Thoracic aorta (tissue), 2 donors: ENCODE data around the gene IFNAR1. TPM values are rescaled to one million over a fixed set of nuclear protein-coding genes. Genes with fewer than 3 reads are reported as not detected.
"Not testable (repeated sequence)": the region's sequence is repeated elsewhere in the genome, so short reads cannot be mapped to it uniquely, and the experiment has no call there.

Source experiments
- ATAC-seq: fragments of 150-250 bp; one replicate; pipeline ENCODE4 v1.8.0; 2017; ENCODE audit warnings: low read depth; ENCODE audit not compliant: insufficient number of reproducible peaks, low FRiP score
- DNase-seq: peaks from one replicate; pipeline ENCODE4 v3.0.0-alpha.2; 2020; ENCODE audit warnings: low spot score
- H3K27ac ChIP-seq, 2 donors: fragments of 200-600 bp; sonication (generic); 1 replicate in 1 of 2; 2 replicates in 1 of 2; pipeline ENCODE4 v1.5.1; 2016; ENCODE audit warnings: mild to moderate bottlenecking in 2 of 2, moderate library complexity in 2 of 2
- H3K27me3 ChIP-seq: fragments of 200-600 bp; sonication (generic); replicated peaks from 2 replicates; pipeline ENCODE4 v1.6.0; 2016; ENCODE audit warnings: mild to moderate bottlenecking; ENCODE audit not compliant: insufficient read depth
- H3K36me3 ChIP-seq: fragments of 200-600 bp; sonication (generic); one replicate; pipeline ENCODE4 v1.5.1; 2016
- H3K4me1 ChIP-seq, 2 donors: fragments of 200-600 bp; sonication (generic); 1 replicate in 1 of 2; 2 replicates in 1 of 2; pipeline versions ENCODE4 v1.5.1 to v1.6.0; 2016; ENCODE audit warnings: low read depth in 2 of 2, mild to moderate bottlenecking in 1 of 2; ENCODE audit not compliant: control insufficient read depth in 1 of 2
- H3K4me3 ChIP-seq: fragments of 200-600 bp; sonication (generic); 2 replicates; pipeline ENCODE4 v1.5.1; 2016; ENCODE audit warnings: mild to moderate bottlenecking
- H3K9me3 ChIP-seq: fragments of 200-600 bp; sonication (generic); 2 replicates; pipeline ENCODE4 v1.5.1; 2016
- total RNA-seq, 2 donors: library from RNA; depleted of rRNA; stranded (reverse); fragments of >200 nt; gene quantifications; one replicate each; pipeline versions ENCODE4 v1.1.0 to v1.2.3, GENCODE V29; 2016
- TF ChIP-seq, protein P1 (sequence below): fragments of 200-600 bp; sonication (generic); IDR thresholded peaks from one replicate; pipeline ENCODE4 v1.5.1; 2019; ENCODE audit warnings: antibody characterized with exemption

The IFNAR1 gene
- total RNA-seq, 2 donors from 2014 or later = 31.3 to 61.9 TPM

DNA sequence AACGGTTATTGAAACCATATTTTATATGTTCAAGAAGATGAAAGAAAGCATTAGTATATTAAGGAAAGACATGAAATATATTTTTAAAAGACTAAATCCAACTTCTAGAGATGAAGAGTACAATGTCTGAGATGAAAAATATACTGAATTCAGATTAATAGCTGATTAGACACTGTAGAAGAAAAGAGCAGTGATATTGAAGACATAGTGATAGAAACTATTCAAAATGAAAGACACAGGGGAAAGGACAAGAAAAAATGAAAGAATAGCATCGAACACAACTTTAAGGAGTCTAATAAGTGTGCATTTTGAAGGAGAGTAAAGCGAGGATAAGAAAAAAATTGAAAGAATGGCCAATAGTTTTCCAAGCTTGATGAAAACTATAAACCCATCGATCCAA is 11.2 kb upstream of the IFNAR1 start:
- no peak overlapping the region for H3K27ac ChIP-seq
- TF ChIP-seq, protein P1, sequence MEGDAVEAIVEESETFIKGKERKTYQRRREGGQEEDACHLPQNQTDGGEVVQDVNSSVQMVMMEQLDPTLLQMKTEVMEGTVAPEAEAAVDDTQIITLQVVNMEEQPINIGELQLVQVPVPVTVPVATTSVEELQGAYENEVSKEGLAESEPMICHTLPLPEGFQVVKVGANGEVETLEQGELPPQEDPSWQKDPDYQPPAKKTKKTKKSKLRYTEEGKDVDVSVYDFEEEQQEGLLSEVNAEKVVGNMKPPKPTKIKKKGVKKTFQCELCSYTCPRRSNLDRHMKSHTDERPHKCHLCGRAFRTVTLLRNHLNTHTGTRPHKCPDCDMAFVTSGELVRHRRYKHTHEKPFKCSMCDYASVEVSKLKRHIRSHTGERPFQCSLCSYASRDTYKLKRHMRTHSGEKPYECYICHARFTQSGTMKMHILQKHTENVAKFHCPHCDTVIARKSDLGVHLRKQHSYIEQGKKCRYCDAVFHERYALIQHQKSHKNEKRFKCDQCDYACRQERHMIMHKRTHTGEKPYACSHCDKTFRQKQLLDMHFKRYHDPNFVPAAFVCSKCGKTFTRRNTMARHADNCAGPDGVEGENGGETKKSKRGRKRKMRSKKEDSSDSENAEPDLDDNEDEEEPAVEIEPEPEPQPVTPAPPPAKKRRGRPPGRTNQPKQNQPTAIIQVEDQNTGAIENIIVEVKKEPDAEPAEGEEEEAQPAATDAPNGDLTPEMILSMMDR = no peak
- H3K36me3 ChIP-seq = no peaks in the 10 kb centered on the region
- DNase-seq = no peak
- no peaks in the 10 kb centered on the region for H3K27me3 ChIP-seq
- no peak for ATAC-seq
- no peaks in the 10 kb centered on the region for H3K4me1 ChIP-seq
- H3K4me3 ChIP-seq = no peak overlapping the region
- no peaks in the 10 kb centered on the region for H3K9me3 ChIP-seq

DNA sequence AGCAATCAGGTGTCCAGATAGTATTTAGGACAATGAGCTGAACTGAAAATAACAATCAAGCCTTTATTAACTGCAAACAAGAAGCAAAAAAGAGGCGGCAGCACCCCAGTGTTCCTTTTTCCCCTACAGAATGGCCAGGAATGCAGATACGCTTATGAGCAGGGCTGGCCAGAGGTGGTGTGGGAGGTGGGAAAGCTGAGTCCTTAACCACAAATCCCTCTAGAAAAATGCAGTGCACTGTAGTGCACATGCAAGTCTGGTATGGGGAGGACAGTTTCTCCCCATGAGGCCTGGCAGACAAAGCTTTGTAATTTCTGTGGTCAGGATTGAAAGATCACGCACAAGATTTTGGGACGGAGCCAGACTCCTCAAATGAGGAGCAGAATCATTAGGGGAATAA is 10.7 kb upstream of the IFNAR1 start:
- H3K4me1 ChIP-seq = no peaks in the 10 kb centered on the region
- ATAC-seq (no peak), DNase-seq (no peak)
- TF ChIP-seq, protein P1 = no peak
- no peaks in the 10 kb centered on the region for H3K9me3 ChIP-seq
- no peaks in the 10 kb centered on the region for H3K36me3 ChIP-seq
- H3K4me3 ChIP-seq = no peak overlapping the region
- H3K27me3 ChIP-seq = no peaks in the 10 kb centered on the region
- no peak overlapping the region for H3K27ac ChIP-seq

DNA sequence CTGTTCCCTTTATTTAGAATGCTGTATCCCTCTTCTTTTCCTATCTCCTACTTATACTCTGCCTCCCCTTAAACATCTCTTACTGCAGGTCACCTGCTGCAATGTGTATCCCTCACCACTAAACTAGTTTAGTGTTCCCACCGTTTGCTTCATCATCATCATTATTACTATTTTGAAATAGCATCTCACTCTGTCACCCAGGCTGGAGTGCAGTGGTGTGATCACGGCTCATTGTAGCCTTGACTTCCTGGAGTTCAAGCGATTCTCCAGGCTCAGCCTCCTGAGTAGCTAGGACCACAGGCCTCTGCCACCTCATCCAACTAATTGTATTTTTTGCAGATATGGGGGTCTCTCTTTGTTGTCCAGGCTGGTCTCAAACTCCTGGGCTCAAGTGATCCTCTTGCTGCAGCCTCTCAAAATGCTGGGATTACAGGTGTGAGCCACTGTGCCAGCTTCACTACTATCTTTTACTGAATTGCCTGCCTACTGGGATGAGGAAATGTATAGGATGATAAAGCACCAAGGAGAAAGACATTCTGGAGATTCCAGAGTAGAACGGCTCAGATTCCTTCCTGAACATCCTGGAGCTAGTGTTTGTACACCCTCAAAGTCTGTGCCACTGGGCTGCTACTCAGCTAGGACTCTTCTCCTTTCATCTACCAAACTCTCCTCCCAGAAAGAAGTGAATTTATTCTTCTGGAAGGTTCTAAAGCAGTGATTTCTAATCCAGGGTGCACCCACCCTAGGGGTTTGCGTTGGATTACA is 8.6 kb upstream of the IFNAR1 start:
- Histone ChIP-seq H3K27ac (no peak overlapping the region), H3K9me3 (no peaks in the 10 kb centered on the region), H3K4me3 (no peak overlapping the region), H3K36me3 (no peaks in the 10 kb centered on the region), H3K4me1 (no peaks in the 10 kb centered on the region), H3K27me3 (no peaks in the 10 kb centered on the region)
- ATAC-seq (no peak), DNase-seq (no peak)
- TF ChIP-seq, protein P1 = no peak

DNA sequence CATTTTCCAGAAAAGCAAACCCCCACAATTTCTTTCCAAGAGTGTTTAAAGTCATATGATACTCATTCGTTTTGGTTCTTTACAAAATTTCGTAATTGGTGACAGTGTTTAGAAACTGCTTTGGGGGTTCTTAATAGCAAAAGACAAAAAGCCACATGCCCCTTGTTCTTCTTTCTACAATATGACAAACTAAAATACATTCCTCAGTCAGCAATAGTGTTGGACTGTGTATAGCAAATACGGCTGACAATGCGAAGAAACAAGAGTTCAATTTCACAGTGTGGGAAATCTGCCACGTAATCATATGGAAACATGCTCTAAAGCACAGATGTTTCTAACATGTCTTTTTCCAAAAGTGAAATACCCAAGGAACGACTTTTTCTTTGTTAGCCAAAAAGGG is 7.6 kb upstream of the IFNAR1 start:
- Histone ChIP-seq H3K27me3 (no peaks in the 10 kb centered on the region), H3K27ac (no peak overlapping the region), H3K4me3 (no peak overlapping the region), H3K4me1 (no peaks in the 10 kb centered on the region), H3K9me3 (no peaks in the 10 kb centered on the region), H3K36me3 (no peaks in the 10 kb centered on the region)
- no peak for DNase-seq
- no peak for ATAC-seq
- TF ChIP-seq, protein P1 = no peak

DNA sequence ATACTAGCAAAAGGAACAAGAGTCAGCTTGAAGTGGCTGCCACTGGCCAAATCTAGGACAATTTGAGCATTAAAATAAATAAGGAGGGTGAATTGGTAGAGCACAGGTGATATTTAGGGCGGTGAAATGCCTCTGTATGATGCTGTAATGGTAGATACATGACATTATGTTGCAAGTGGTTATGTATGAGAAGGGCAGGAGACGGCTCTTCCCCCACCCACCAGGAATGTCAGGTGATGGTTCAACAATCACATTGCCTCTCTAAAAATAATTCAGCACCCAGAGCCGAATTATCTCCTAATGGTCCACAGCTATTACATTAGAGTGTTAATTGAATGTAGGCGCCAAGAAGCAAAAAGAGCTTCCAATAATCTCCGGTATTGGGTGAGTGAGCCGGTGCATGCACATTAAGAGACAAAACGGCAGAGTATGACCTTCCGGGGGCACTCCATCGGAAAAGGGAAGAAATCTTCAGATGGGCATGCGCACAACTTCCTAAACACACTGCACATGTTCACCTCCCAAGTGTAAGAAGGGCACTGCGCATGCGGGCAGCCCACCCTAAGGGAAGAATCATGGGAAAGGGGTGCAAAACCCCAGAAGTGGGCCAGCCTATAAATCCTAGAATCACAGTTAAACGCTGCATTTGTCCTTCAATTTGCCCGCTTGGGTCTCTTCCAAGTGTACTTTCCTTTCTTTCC is 6.8 kb upstream of the IFNAR1 start:
- no peaks in the 10 kb centered on the region for H3K27me3 ChIP-seq
- H3K27ac ChIP-seq = no peak overlapping the region
- no peaks in the 10 kb centered on the region for H3K4me1 ChIP-seq
- no peaks in the 10 kb centered on the region for H3K36me3 ChIP-seq
- DNase-seq (no peak), ATAC-seq (no peak)
- H3K9me3 ChIP-seq = no peaks in the 10 kb centered on the region
- H3K4me3 ChIP-seq = no peak overlapping the region
- TF ChIP-seq, protein P1 = no peak

DNA sequence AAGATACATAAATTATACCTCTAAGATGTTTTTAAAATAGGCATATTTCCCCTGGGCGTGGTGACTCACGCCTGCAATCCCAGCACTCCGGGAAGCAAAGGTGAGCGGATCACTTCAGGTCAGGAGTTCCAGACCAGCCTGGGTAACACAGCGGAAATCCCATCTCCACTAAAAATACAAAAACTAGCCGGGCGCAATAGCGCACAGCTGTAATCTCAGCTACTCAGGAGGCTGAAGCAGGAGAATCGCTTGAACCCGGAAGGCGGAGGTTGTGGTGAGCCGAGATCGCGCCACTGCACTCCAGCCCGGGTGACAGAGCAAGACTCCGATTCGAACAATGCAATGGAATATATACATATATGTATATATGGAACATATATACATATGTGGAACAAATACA is 3.8 kb upstream of the IFNAR1 start:
- not testable (repeated sequence) for H3K27ac ChIP-seq, H3K4me1 ChIP-seq, H3K36me3 ChIP-seq, ATAC-seq, H3K9me3 ChIP-seq, H3K4me3 ChIP-seq, DNase-seq, H3K27me3 ChIP-seq

DNA sequence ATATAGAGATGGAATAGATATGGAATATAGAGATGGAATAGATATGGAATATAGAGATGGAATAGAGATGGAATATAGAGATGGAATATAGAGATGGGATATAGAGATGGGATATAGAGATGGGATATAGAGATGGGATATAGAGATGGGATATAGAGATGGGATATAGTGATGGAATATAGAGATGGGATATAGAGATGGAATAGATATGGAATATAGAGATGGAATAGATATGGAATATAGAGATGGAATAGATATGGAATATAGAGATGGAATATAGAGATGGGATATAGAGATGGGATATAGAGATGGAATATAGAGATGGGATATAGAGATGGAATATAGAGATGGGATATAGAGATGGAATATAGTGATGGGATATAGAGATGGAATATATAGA is 1.2 kb upstream of the IFNAR1 start:
- not testable (repeated sequence) for H3K27ac ChIP-seq, H3K9me3 ChIP-seq, DNase-seq, H3K27me3 ChIP-seq, ATAC-seq, H3K36me3 ChIP-seq
- Histone ChIP-seq H3K4me1 (peaks cover 20 to 30% of the 10 kb centered on the region in 2 donors), H3K4me3 (peak overlapping the region; percentile 100)
